HG02763 (cell line): ENCODE data around the gene FTHL17.

Experiments
- ATAC-seq: cut with Tn5 transposase; IDR thresholded peaks from one replicate; pipeline ENCODE4 v1.9.1; 2021; ENCODE audit warnings: mild to moderate bottlenecking, moderate library complexity; ENCODE audit not compliant: unreplicated experiment

Gene FTHL17

DNA sequence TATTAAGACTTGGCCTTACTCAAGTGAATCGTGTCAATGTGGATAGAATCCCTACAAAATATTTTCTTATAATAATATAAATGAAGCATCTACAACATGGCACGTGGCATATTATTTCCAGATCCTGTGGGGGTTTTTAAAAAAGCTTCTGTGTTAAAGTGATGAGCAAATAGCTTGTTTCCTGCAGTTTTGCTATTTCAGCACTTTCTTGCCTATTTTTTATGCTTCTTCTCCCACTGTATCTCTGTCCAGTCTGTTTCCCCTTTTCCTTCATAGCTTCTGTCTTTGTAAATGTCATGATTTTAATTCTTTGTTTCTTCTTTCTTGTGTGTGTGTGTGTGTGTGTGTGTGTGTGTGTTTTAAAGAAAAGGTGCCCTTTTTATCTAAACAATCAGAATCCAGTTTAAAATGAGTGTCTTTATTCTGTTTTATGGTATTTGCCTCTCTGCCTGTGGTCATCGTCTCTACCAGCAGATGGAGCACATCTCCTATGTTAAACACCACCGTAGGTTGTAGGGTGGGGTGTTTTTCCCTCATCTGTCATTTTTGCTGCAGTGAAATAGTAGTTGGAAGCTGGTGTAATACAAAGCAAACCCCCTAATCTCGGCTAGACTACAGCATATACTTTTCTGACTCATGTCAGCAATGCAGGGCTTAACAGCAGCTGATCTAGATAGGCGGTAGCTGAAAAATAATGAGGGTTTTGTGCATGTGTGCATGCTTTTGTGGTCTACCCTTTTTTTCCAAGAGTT, 33.1 kb downstream of the FTHL17 start:
- peak; percentile 66 for ATAC-seq

DNA sequence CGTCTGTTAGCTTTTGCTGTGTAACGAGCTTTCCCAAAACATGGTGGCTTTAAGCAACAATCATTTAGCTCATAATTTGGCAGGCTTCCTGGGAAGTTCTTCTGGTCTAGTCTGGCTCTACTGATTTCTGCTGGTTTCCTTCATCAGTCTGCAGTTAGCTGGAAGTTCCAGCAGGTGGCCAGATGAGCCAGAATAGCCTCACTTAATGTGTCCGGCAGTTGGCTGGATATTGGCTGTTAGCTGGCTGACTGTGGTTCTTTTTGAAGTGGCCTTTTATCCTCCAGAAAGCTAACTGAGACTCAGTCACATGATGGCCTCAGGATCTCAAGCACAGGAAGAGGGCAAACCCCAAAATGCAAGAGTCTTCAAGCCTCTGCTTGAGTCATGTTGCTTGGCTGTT, 34.9 kb downstream of the FTHL17 start:
- peak; percentile 78 for ATAC-seq

DNA sequence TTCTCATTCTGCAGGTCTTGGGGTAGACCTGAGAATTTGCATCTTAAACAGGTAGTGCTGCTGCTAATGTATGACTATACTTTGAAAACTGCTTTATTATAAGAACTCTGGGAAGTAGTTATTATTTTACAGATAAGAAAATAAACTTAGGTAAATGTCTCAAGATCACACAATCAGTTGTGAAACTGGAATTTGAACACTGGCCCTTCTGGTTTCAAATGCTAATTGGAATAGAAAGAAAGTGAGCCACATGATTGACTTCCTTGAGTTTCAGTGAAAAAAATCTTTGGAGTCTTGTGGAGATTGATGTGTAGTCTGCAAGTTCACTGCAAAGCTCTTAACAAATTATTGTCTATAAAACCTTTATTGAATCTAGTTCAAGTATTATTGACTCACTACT, 44.5 kb downstream of the FTHL17 start:
- ATAC-seq: no peak

DNA sequence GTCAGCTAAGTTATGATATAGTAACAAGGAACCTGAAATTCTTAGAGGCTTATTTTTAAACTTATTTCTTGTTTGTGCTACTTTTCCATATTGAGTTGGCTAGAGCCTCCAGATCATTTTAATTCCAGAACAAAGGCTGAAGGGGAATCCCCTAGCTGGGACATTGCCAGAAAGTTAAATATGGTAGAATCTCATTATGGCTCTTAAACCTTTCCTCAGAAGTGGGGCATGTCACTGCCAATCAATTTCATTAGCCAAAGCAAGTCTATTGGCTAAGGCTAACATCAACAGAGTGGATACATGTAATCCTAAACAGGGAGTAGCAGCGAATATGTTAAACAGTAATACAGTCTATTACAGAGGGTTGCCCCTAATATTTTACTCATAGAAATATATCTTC, 47.0 kb downstream of the FTHL17 start:
- no peak for ATAC-seq

DNA sequence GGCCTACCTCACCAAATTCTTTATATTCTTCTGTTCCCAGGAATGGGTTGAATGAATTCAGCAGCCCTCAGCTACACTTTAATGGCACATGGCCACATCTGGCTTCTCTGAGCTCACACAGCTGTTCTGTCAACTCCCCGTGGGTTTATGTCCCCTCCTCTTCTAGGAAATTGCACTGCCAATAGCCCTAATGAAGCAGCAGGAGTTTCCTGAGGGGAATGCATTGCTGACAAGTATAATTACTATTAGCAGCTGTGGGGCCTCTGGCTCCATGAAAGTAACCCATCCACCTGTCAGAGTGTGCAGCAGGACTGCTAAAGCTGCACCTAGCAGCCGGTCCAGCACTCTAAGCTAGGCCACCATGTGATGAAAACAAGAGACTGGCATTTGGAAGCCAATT, 50.3 kb downstream of the FTHL17 start:
- no peak for ATAC-seq
